SU-DHL-6 (cell line): ENCODE measurements around the gene XRCC4.

Source experiments
- H2AFZ ChIP-seq: fragments of 200-600 bp; sonication (generic); 2 replicates; pipeline ENCODE4 v1.6.1; 2014; ENCODE audit warnings: low read depth, mild to moderate bottlenecking, moderate library complexity, mixed read lengths, antibody characterized with exemption, low read length; ENCODE audit not compliant: severe bottlenecking
- H3F3A ChIP-seq: fragments of 200-600 bp; shearing (Covaris generic); 2 replicates; pipeline ENCODE4 v1.6.0; 2016; ENCODE audit warnings: antibody characterized with exemption, mild to moderate bottlenecking; ENCODE audit not compliant: insufficient read depth
- H3K27ac ChIP-seq: fragments of 200-600 bp; sonication (generic); 2 replicates; pipeline ENCODE4 v1.5.1; 2016; ENCODE audit warnings: low read depth, mild to moderate bottlenecking, low read length, moderate library complexity, mixed read lengths
- H3K27me3 ChIP-seq: fragments of 200-600 bp; sonication (generic), shearing (Covaris generic); 2 replicates; pipeline ENCODE4 v1.6.0; 2014; ENCODE audit warnings: mild to moderate bottlenecking, low read length
- H3K36me3 ChIP-seq: fragments of 200-600 bp; sonication (generic); 2 replicates; pipeline ENCODE4 v1.6.1; 2014; ENCODE audit warnings: mild to moderate bottlenecking, low read length, mixed read lengths
- H3K4me2 ChIP-seq: fragments of 300-600, 200-600 bp; shearing (Covaris generic), sonication (generic); 2 replicates; pipeline ENCODE4 v1.6.0; 2014; ENCODE audit warnings: low read length, low read depth, mild to moderate bottlenecking; ENCODE audit not compliant: poor library complexity, severe bottlenecking
- H3K4me3 ChIP-seq: fragments of 200-600 bp; sonication (generic); 2 replicates; pipeline ENCODE4 v1.5.1; 2014; ENCODE audit warnings: antibody characterized with exemption, low read length, mild to moderate bottlenecking, mixed read lengths; ENCODE audit not compliant: insufficient read depth, poor library complexity, severe bottlenecking
- H3K79me2 ChIP-seq: fragments of 200-600 bp; sonication (generic); 2 replicates; pipeline ENCODE4 v1.6.1; 2014; ENCODE audit warnings: mild to moderate bottlenecking, low read length, moderate library complexity; ENCODE audit not compliant: insufficient read depth
- H3K9ac ChIP-seq: fragments of 200-600 bp; sonication (generic); 2 replicates; pipeline ENCODE4 v1.7.0; 2014; ENCODE audit warnings: mild to moderate bottlenecking, low read length
- H3K9me2 ChIP-seq: fragments of 200-600 bp; sonication (generic); replicated peaks from 2 replicates; pipeline ENCODE4 v1.6.1; 2014; ENCODE audit warnings: low read length; ENCODE audit not compliant: insufficient read depth
- H3K9me3 ChIP-seq: fragments of 200-600 bp; sonication (generic); 2 replicates; pipeline ENCODE4 v1.6.1; 2014; ENCODE audit warnings: low read length, mixed read lengths; ENCODE audit not compliant: insufficient read depth
- H4K20me1 ChIP-seq: fragments of 200-600 bp; sonication (generic); 2 replicates; pipeline ENCODE4 v1.6.1; 2014; ENCODE audit warnings: low read depth, mild to moderate bottlenecking, antibody characterized with exemption, low read length, moderate library complexity, mixed read lengths
- CTCF ChIP-seq: fragments of 200-600 bp; sonication (generic); IDR thresholded peaks from one replicate; pipeline ENCODE4 v1.5.1; 2017; ENCODE audit warnings: antibody characterized with exemption, mild to moderate bottlenecking, low read length, moderate library complexity; ENCODE audit not compliant: insufficient read depth, poor library complexity, severe bottlenecking
- EZH2phosphoT487 ChIP-seq: fragments of 200-600 bp; sonication (generic), shearing (Covaris generic); conservative IDR thresholded peaks from 2 replicates; pipeline ENCODE4 v1.6.1; 2018; ENCODE audit warnings: mild to moderate bottlenecking, antibody characterized with exemption, low read length, moderate library complexity, mixed read lengths

XRCC4 gene

GRCh38 chr5:83265318-83265717 is 188.0 kb downstream of the XRCC4 start:
- Histone ChIP-seq H3K4me2 (no peak overlapping the region), H3K9me2 (no peaks in the 10 kb centered on the region), H3K79me2 (no peaks in the 10 kb centered on the region), H3K36me3 (no peaks in the 10 kb centered on the region), H3K9ac (no peak overlapping the region), H2AFZ (no peak overlapping the region), H3F3A (no peaks in the 10 kb centered on the region), H3K27me3 (no peaks in the 10 kb centered on the region), H4K20me1 (no peaks in the 10 kb centered on the region), H3K27ac (no peak overlapping the region), H3K4me3 (no peak overlapping the region), H3K9me3 (no peaks in the 10 kb centered on the region)
- no peak for TF ChIP-seq CTCF
- no peak for TF ChIP-seq EZH2phosphoT487

- Histone ChIP-seq H3K27me3 (no peaks in the 10 kb centered on the region), H2AFZ (no peak overlapping the region), H4K20me1 (no peaks in the 10 kb centered on the region), H3K9me3 (no peaks in the 10 kb centered on the region), H3K9ac (no peak overlapping the region), H3K79me2 (no peaks in the 10 kb centered on the region), H3K27ac (no peak overlapping the region), H3K36me3 (no peaks in the 10 kb centered on the region), H3K4me3 (no peak overlapping the region), H3K4me2 (no peak overlapping the region), H3K9me2 (no peaks in the 10 kb centered on the region), H3F3A (no peaks in the 10 kb centered on the region)
- no peak for TF ChIP-seq EZH2phosphoT487
- TF ChIP-seq CTCF: no peak
Observed at GRCh38 chr5:83270311-83270710, 193.0 kb downstream of the XRCC4 start.

DNA sequence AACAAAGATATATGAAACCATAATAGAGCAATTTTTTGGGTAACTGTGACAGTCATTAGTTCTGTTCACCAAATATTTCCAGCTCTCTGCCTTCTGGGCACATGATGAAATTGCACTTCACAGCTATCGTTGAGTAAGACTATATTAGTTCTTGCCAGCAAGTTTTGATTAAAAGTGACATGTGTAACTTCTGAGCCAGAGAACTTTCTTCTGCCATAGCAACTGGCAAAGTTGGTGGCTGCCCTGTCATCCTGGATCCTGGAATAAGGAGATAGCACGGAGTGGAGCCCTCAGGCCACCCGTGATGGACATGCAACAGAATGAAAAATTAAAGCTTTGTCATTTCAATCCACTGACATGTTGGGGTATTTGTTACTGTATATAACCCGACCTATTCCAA is 199.8 kb downstream of the XRCC4 start:
- H3K27me3 ChIP-seq: no peaks in the 10 kb centered on the region
- H3F3A ChIP-seq: no peaks in the 10 kb centered on the region
- no peaks in the 10 kb centered on the region for H3K36me3 ChIP-seq
- H3K9me2 ChIP-seq: no peaks in the 10 kb centered on the region
- H4K20me1 ChIP-seq: no peaks in the 10 kb centered on the region
- H3K4me3 ChIP-seq: no peak overlapping the region
- H3K4me2 ChIP-seq: no peak overlapping the region
- no peak overlapping the region for H2AFZ ChIP-seq
- no peaks in the 10 kb centered on the region for H3K9me3 ChIP-seq
- H3K27ac ChIP-seq: no peak overlapping the region
- TF ChIP-seq CTCF (no peak), EZH2phosphoT487 (no peak)
- H3K9ac ChIP-seq: no peak overlapping the region
- H3K79me2 ChIP-seq: no peaks in the 10 kb centered on the region

DNA sequence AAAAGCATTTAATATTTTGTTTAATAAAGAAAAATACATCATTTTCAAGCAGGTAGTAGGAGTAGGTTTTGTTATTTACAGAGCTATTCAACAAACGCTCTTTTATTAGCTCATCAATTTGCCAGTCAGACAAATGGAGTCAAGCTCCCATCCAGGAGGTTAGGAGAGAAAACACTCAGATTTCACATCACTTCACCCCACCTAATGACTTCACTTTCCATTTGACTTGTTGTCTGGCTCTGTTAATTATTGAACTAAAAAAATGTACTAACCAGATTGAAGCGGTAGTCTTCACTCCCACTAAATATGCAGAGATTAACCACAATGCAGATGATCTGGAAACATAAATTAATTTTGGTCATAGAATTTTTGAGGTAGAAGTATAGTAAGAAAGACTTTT is 200.6 kb downstream of the XRCC4 start:
- no peaks in the 10 kb centered on the region for H3F3A ChIP-seq
- no peak overlapping the region for H3K9ac ChIP-seq
- H2AFZ ChIP-seq: no peak overlapping the region
- H3K79me2 ChIP-seq: no peaks in the 10 kb centered on the region
- H3K36me3 ChIP-seq: no peaks in the 10 kb centered on the region
- H3K27ac ChIP-seq: no peak overlapping the region
- TF ChIP-seq EZH2phosphoT487: no peak
- TF ChIP-seq CTCF: no peak
- H3K4me3 ChIP-seq: no peak overlapping the region
- no peak overlapping the region for H3K4me2 ChIP-seq
- H3K9me2 ChIP-seq: no peaks in the 10 kb centered on the region
- no peaks in the 10 kb centered on the region for H3K27me3 ChIP-seq
- H4K20me1 ChIP-seq: no peaks in the 10 kb centered on the region
- no peaks in the 10 kb centered on the region for H3K9me3 ChIP-seq
